Ovary (tissue), 9 donors: ENCODE data around the gene MED23. TPM values are rescaled to one million over a fixed set of nuclear protein-coding genes. Genes with fewer than 3 reads are reported as not detected.

Experiments
- DNase-seq, 5 donors: peaks; one replicate each; pipeline ENCODE4 v3.0.0-alpha.2; 2019 to 2020
- H3K27ac ChIP-seq, 2 donors: fragments of 200-600 bp; one replicate each; pipeline versions ENCODE4 v1.5.1 to v1.8.0; 2019 to 2022
- H3K27me3 ChIP-seq: fragments of 200-600 bp; one replicate; pipeline ENCODE4 v1.8.0; 2022
- H3K36me3 ChIP-seq: fragments of 200-600 bp; sonication (generic); one replicate; pipeline ENCODE4 v1.5.1; 2019
- H3K4me1 ChIP-seq: one replicate; pipeline ENCODE4 v1.8.1; 2013; ENCODE audit warnings: mild to moderate bottlenecking, moderate library complexity; ENCODE audit not compliant: insufficient read depth
- H3K4me3 ChIP-seq: fragments of 200-600 bp; sonication (generic); one replicate; pipeline ENCODE4 v1.5.1; 2017
- H3K9me3 ChIP-seq, 2 donors: fragments of 200-600 bp in 1 of 2; sonication (generic) in 1 of 2; one replicate each; pipeline versions ENCODE4 v1.5.1 to v1.8.1; 2013 to 2019; ENCODE audit warnings: mild to moderate bottlenecking in 1 of 2, moderate library complexity in 1 of 2
- CTCF ChIP-seq, 3 donors: fragments of 450-650 bp in 2 of 3; fragments of 200-600 bp in 1 of 3; IDR thresholded peaks; one replicate each; pipeline versions ENCODE4 v1.5.1 to v1.8.0; 2016 to 2022; ENCODE audit warnings: antibody characterized with exemption in 3 of 3, mild to moderate bottlenecking in 1 of 3
- EP300 ChIP-seq: sonication (generic); formaldehyde crosslinking; IDR thresholded peaks from one replicate; pipeline ENCODE4 v1.6.1; 2017; ENCODE audit warnings: antibody characterized with exemption
- POLR2A ChIP-seq: fragments of 450-650 bp; IDR thresholded peaks from one replicate; pipeline ENCODE4 v1.6.1; 2017; ENCODE audit warnings: antibody characterized with exemption, mild to moderate bottlenecking, moderate library complexity
- WGBS, 3 donors: extraction: QIAGEN DNeasy Blood & Tissue Kit in 1 of 3; methylation state at CpG; one replicate each; pipeline versions ENCODE4 v1.1.5 to v1.1.7; 2013 to 2017; 5-methylcytosine and 5-hydroxymethylcytosine counted together
- intact Hi-C, 4 donors: fragments of 100-400 bp; cut with DNase I; formaldehyde crosslinking; loops; one replicate each; pipeline versions ENCODE4 v1.11.0 to v1.15.1; 2022 to 2023
- polyA plus RNA-seq, 2 donors: library from polyadenylated mRNA; stranded (reverse); fragments of 200-250 nt in 1 of 2; fragments of 350-450 nt in 1 of 2; fragmentation: Illumina TruSeq in 1 of 2; extraction: RNeasy Lipid Tissue Mini Kit (QIAGEN cat#74804) in 1 of 2; gene quantifications; one replicate each; pipeline ENCODE4 v1.2.3, GENCODE V29; 2013 to 2014
- total RNA-seq, 7 donors: library from RNA; depleted of rRNA in 2 of 7; stranded (reverse); fragments of >200 nt in 2 of 7; fragmentation: NEBNext Ultra II Directional in 3 of 7; extraction: Animal tissue kit (Norgen Biotek cat#: 25700) in 3 of 7; gene quantifications; one replicate each; pipeline versions ENCODE4 v1.1.0 to v1.2.4, GENCODE V29; 2016 to 2023
- donor health status: DM: no; HTN: no; CAD: no; lungs with moderate emphysema.
- donor health status: DM: no; HTN: no; CAD: no.
- donor health status: Bipolar disorder and iron deficiency.
- donor health status: DM: yes; HTN: yes; CAD: no.
- donor health status: DM: no; HTN: no; CAD: no.
- donor health status: DM: yes; HTN: yes; CAD: no.

Gene MED23
- total and polyA plus RNA-seq, 9 donors = 11.2 to 28.5 (median 24.2) TPM

- no peak overlapping the region for H3K27ac ChIP-seq
- no peaks in the 10 kb centered on the region for H3K27me3 ChIP-seq
- H3K36me3 ChIP-seq = no peaks in the 10 kb centered on the region
- H3K4me1 ChIP-seq = no peaks in the 10 kb centered on the region
- 92 to 93% (median 93%) methylated on average over 11 of the region's 11 CpGs for WGBS, 3 donors
- no peak for DNase-seq
- intact Hi-C loops = no loop called here
- no peaks in the 10 kb centered on the region for H3K9me3 ChIP-seq
- TF ChIP-seq CTCF (IDR thresholded peaks at IDR 0.05) (no peak), POLR2A (no peak)
- H3K4me3 ChIP-seq = no peak overlapping the region
Measured at GRCh38 chr6:131594074-131594473, 34.0 kb downstream of the MED23 start.

GRCh38 chr6:131592935-131593334, 35.1 kb downstream of the MED23 start:
- H3K36me3 ChIP-seq = no peaks in the 10 kb centered on the region

GRCh38 chr6:131588643-131589042, 39.4 kb downstream of the MED23 start:
- Histone ChIP-seq H3K4me3 (no peak overlapping the region), H3K27ac (no peak overlapping the region), H3K36me3 (no peaks in the 10 kb centered on the region), H3K27me3 (no peaks in the 10 kb centered on the region), H3K9me3 (no peaks in the 10 kb centered on the region), H3K4me1 (no peaks in the 10 kb centered on the region)
- intact Hi-C loops = no loop called here
- WGBS, 3 donors = 67 to 75% (median 71%) methylated on average over 2 of the region's 2 CpGs
- TF ChIP-seq CTCF (IDR thresholded peaks at IDR 0.05) = no peak
- TF ChIP-seq EP300 = no peak
- TF ChIP-seq POLR2A = no peak
- DNase-seq = no peak

More at GRCh38 chr6:131592935-131593334, 35.1 kb downstream of the MED23 start:
- DNase-seq = no peak
- Histone ChIP-seq H3K27ac (no peak overlapping the region), H3K4me1 (no peaks in the 10 kb centered on the region), H3K27me3 (no peaks in the 10 kb centered on the region), H3K4me3 (no peak overlapping the region), H3K9me3 (no peaks in the 10 kb centered on the region)
- 88 to 97% (median 96%) methylated on average over 2 of the region's 2 CpGs for WGBS, 3 donors
- intact Hi-C loops = no loop called here
- TF ChIP-seq CTCF (IDR thresholded peaks at IDR 0.05) = no peak
- no peak for TF ChIP-seq EP300
- TF ChIP-seq POLR2A = no peak

- Histone ChIP-seq H3K9me3 (no peaks in the 10 kb centered on the region), H3K4me3 (no peak overlapping the region), H3K27me3 (no peaks in the 10 kb centered on the region), H3K4me1 (no peaks in the 10 kb centered on the region), H3K27ac (no peak overlapping the region), H3K36me3 (no peaks in the 10 kb centered on the region)
- intact Hi-C loops = no loop called here
- TF ChIP-seq POLR2A = no peak
- no peak for TF ChIP-seq CTCF (IDR thresholded peaks at IDR 0.05)
- TF ChIP-seq EP300 = no peak
- no peak for DNase-seq
- 93 to 97% (median 96%) methylated on average over 4 of the region's 4 CpGs for WGBS, 3 donors
Measured at GRCh38 chr6:131587909-131588308, 40.1 kb downstream of the MED23 start.

GRCh38 chr6:131586543-131586942, 41.5 kb downstream of the MED23 start:
- no peak overlapping the region for H3K27ac ChIP-seq
- no peaks in the 10 kb centered on the region for H3K9me3 ChIP-seq
- 88 to 91% (median 89%) methylated on average over 4 of the region's 4 CpGs for WGBS, 3 donors
- H3K27me3 ChIP-seq = no peaks in the 10 kb centered on the region
- no peaks in the 10 kb centered on the region for H3K4me1 ChIP-seq
- intact Hi-C loops = no loop called here
- TF ChIP-seq EP300 (no peak), POLR2A (no peak), CTCF (IDR thresholded peaks at IDR 0.05) (no peak)
- H3K4me3 ChIP-seq = no peak overlapping the region
- H3K36me3 ChIP-seq = no peaks in the 10 kb centered on the region
- DNase-seq = no peak
